Gastroesophageal sphincter (tissue), 3 donors: ENCODE results near the gene BANP.

Experiments used
- EP300 ChIP-seq: sonication (generic); formaldehyde crosslinking; IDR thresholded peaks from one replicate; pipeline ENCODE4 v1.6.1; 2017; ENCODE audit warnings: antibody characterized with exemption, mild to moderate bottlenecking
- POLR2AphosphoS5 ChIP-seq: sonication (generic); formaldehyde crosslinking; IDR thresholded peaks from one replicate; pipeline ENCODE4 v1.6.1; 2017; ENCODE audit warnings: antibody characterized with exemption
- TF ChIP-seq, protein P1 (sequence below), 4 experiments: fragments of 200-600 bp in 2 of 4; fragments of 450-650 bp in 2 of 4; sonication (generic) in 1 of 4; IDR thresholded peaks; one replicate each; pipeline ENCODE4 v1.5.1; 2017 to 2019; ENCODE audit warnings: antibody characterized with exemption in 4 of 4, mild to moderate bottlenecking in 2 of 4, moderate library complexity in 2 of 4

GRCh38 chr16:87970186-87970585, 19.0 kb downstream of the BANP start:
- no peak for TF ChIP-seq POLR2AphosphoS5
- TF ChIP-seq, protein P1, sequence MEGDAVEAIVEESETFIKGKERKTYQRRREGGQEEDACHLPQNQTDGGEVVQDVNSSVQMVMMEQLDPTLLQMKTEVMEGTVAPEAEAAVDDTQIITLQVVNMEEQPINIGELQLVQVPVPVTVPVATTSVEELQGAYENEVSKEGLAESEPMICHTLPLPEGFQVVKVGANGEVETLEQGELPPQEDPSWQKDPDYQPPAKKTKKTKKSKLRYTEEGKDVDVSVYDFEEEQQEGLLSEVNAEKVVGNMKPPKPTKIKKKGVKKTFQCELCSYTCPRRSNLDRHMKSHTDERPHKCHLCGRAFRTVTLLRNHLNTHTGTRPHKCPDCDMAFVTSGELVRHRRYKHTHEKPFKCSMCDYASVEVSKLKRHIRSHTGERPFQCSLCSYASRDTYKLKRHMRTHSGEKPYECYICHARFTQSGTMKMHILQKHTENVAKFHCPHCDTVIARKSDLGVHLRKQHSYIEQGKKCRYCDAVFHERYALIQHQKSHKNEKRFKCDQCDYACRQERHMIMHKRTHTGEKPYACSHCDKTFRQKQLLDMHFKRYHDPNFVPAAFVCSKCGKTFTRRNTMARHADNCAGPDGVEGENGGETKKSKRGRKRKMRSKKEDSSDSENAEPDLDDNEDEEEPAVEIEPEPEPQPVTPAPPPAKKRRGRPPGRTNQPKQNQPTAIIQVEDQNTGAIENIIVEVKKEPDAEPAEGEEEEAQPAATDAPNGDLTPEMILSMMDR (IDR thresholded peaks at IDR 0.05): no peak
- no peak for TF ChIP-seq EP300
